ENCODE results near the gene PM20D1. TPM values are rescaled to one million over a fixed set of nuclear protein-coding genes. Genes with fewer than 3 reads are reported as not detected.
"Not testable (repeated sequence)": the region's sequence is repeated elsewhere in the genome, so short reads cannot be mapped to it uniquely, and the experiment has no call there.

The PM20D1 gene
- total RNA-seq, 1 experiment from 2014 or later: 0.37 TPM

DNA sequence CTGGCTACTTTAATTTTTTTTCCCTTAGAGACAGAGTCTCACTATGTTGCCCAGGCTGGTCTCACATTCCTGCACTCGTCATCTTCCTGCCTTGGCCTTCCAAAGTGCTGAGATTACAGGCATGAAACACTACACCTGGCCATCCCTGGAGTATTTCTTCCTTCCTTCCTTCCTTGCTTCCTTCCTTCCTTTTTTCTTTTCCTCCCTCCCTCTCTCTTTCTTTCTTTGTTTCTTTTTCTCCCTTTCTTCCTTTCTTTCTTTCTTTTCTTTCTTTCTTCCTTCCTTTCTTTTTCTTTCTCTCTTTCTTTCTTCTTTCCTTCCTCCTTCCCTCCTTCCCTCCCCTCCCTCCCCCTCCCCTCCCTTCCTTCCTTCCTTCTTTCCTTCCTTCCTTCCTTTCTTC is 46.4 kb upstream of the PM20D1 start:
- DNase-seq (ENCODE audit: low spot score) (no peak), ATAC-seq (no peak)
- peaks cover 49% of the 10 kb centered on the region for H3K9me3 Mint-ChIP-seq
- TF ChIP-seq NFE2L1 (CRISPR knock-in tag; IDR thresholded peaks at IDR 0.05) (no peak), NR3C1 (CRISPR knock-in tag; conservative IDR thresholded peaks at IDR 0.05; ENCODE audit: low read depth) (no peak), TCF7 (CRISPR knock-in tag; IDR thresholded peaks at IDR 0.05; ENCODE audit: low read depth) (no peak), ATF2 (CRISPR knock-in tag; IDR thresholded peaks at IDR 0.05; ENCODE audit: borderline replicate concordance, low read depth) (no peak), OVOL2 (CRISPR knock-in tag; IDR thresholded peaks at IDR 0.05; ENCODE audit: borderline replicate concordance) (no peak), ZNF423 (CRISPR knock-in tag; IDR thresholded peaks at IDR 0.05) (no peak), MXD4 (CRISPR knock-in tag; IDR thresholded peaks at IDR 0.05; ENCODE audit: borderline replicate concordance) (no peak), JAZF1 (CRISPR knock-in tag; IDR thresholded peaks at IDR 0.05) (no peak), ATF1 (CRISPR knock-in tag; IDR thresholded peaks at IDR 0.05) (no peak), TEAD1 (CRISPR knock-in tag; IDR thresholded peaks at IDR 0.05) (no peak), RELA (CRISPR knock-in tag; IDR thresholded peaks at IDR 0.05; ENCODE audit: borderline replicate concordance) (no peak), ZNF121 (CRISPR knock-in tag; IDR thresholded peaks at IDR 0.05) (no peak), ZNF232 (CRISPR knock-in tag; IDR thresholded peaks at IDR 0.05) (no peak), CREB1 (CRISPR knock-in tag; IDR thresholded peaks at IDR 0.05) (no peak), ATF3 (CRISPR knock-in tag; conservative IDR thresholded peaks at IDR 0.05) (no peak), TEAD4 (CRISPR knock-in tag; IDR thresholded peaks at IDR 0.05) (no peak), ZBTB21 (CRISPR knock-in tag; IDR thresholded peaks at IDR 0.05; ENCODE audit: borderline replicate concordance) (no peak)
- TF ChIP-seq, protein P1, sequence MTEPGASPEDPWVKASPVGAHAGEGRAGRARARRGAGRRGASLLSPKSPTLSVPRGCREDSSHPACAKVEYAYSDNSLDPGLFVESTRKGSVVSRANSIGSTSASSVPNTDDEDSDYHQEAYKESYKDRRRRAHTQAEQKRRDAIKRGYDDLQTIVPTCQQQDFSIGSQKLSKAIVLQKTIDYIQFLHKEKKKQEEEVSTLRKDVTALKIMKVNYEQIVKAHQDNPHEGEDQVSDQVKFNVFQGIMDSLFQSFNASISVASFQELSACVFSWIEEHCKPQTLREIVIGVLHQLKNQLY (CRISPR knock-in tag; IDR thresholded peaks at IDR 0.05): no peak
- TF ChIP-seq, protein P2, sequence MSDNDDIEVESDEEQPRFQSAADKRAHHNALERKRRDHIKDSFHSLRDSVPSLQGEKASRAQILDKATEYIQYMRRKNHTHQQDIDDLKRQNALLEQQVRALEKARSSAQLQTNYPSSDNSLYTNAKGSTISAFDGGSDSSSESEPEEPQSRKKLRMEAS (CRISPR knock-in tag; IDR thresholded peaks at IDR 0.05): no peak
- H3K27me3 Mint-ChIP-seq (ENCODE audit: low read depth): peaks cover 11% of the 10 kb centered on the region
- H3K4me3 Mint-ChIP-seq: no peak overlapping the region
- no peak overlapping the region for H3K27ac Mint-ChIP-seq
- peaks cover 20% of the 10 kb centered on the region for H3K4me1 Mint-ChIP-seq
- H3K36me3 Mint-ChIP-seq: peaks cover 25% of the 10 kb centered on the region
- CTCF ChIA-PET: no interaction called here
- POLR2A ChIA-PET: no interaction called here

GRCh38 chr1:205894119-205894518 is 44.2 kb upstream of the PM20D1 start:
- DNase-seq (ENCODE audit: low spot score); ATAC-seq; POLR2A ChIA-PET; H3K4me3 Mint-ChIP-seq: not testable (repeated sequence)
- H3K27me3 Mint-ChIP-seq (ENCODE audit: low read depth): peaks cover 15% of the 10 kb centered on the region
- peaks cover 65% of the 10 kb centered on the region for H3K9me3 Mint-ChIP-seq
- CTCF ChIA-PET: interaction anchor here (0.7 kb wide), 1 partner anchor 26 kb away, joined by 3 read pairs; no protein-coding TSS in a partner anchor
- peaks cover 44% of the 10 kb centered on the region for H3K36me3 Mint-ChIP-seq
- H3K4me1 Mint-ChIP-seq: peaks cover 20% of the 10 kb centered on the region
- H3K27ac Mint-ChIP-seq: peak overlapping the region; percentile 0; the same call in 1 of the 2 replicates

DNA sequence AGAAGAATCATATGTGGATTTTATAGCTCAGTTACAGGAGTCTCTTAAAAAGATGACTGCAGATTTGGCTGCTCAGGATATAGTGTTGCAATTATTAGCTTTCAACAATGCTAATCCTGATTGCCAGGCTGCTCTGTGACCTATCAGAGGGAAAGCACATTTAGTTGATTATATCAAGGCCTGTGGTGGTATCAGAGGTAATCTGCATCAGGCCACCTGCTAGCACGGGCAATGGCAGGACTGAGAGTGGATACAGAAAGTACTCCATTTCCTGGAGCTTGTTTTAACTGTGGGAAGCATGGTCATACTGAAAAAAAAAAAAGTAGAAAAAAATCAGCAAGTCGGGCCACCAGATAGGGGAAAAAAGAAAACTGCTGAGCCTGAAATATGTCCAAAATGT is 42.2 kb upstream of the PM20D1 start:
- ATAC-seq; H3K4me3 Mint-ChIP-seq; POLR2A ChIA-PET; H3K27ac Mint-ChIP-seq; DNase-seq (ENCODE audit: low spot score): not testable (repeated sequence)
- peaks cover 17% of the 10 kb centered on the region for H3K27me3 Mint-ChIP-seq (ENCODE audit: low read depth)
- peaks cover 48% of the 10 kb centered on the region for H3K36me3 Mint-ChIP-seq
- H3K4me1 Mint-ChIP-seq: peaks cover 20% of the 10 kb centered on the region
- H3K9me3 Mint-ChIP-seq: peaks cover 62% of the 10 kb centered on the region
- CTCF ChIA-PET: interaction anchor here (0.9 to 2.4 kb wide), 2 partner anchors 85 to 100 kb away, joined by 5 to 7 read pairs; no protein-coding TSS in a partner anchor

DNA sequence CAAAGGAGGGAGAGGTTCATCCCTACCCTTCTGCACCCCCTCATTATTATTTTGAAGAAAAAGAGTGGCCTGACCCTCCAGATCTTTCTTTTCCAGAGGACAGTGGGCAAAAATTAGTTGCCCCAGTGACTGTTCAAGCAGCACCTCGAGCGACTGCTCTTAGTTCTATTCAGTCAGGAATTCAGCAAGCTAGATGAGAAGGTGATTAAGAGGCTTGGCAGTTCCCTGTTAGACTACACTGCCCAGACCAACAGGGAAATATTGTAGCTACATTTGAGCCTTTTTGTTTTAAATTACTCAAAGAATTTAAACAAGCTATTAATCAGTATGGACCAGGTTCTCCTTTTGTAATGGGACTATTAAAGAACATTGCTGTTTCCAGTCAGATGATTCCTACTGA is 41.5 kb upstream of the PM20D1 start:
- H3K4me3 Mint-ChIP-seq; H3K27ac Mint-ChIP-seq; ATAC-seq; DNase-seq (ENCODE audit: low spot score); POLR2A ChIA-PET: not testable (repeated sequence)
- Mint-ChIP-seq H3K4me1 (peaks cover 20% of the 10 kb centered on the region), H3K9me3 (peaks cover 55% of the 10 kb centered on the region), H3K36me3 (peaks cover 42% of the 10 kb centered on the region), H3K27me3 (ENCODE audit: low read depth) (peaks cover 14% of the 10 kb centered on the region)
- CTCF ChIA-PET: interaction anchor here (0.9 to 2.4 kb wide), 2 partner anchors 86 to 100 kb away, joined by 5 to 7 read pairs; no protein-coding TSS in a partner anchor

GRCh38 chr1:205890631-205891030 is 40.7 kb upstream of the PM20D1 start:
- ATAC-seq; H3K4me3 Mint-ChIP-seq; H3K27ac Mint-ChIP-seq; DNase-seq (ENCODE audit: low spot score); POLR2A ChIA-PET: not testable (repeated sequence)
- Mint-ChIP-seq H3K36me3 (peaks cover 35% of the 10 kb centered on the region), H3K9me3 (peaks cover 46% of the 10 kb centered on the region), H3K4me1 (peaks cover 20% of the 10 kb centered on the region), H3K27me3 (ENCODE audit: low read depth) (peaks cover 14% of the 10 kb centered on the region)
- CTCF ChIA-PET: interaction anchor here (2.4 kb wide), 1 partner anchor 86 kb away, joined by 7 read pairs; no protein-coding TSS in a partner anchor

DNA sequence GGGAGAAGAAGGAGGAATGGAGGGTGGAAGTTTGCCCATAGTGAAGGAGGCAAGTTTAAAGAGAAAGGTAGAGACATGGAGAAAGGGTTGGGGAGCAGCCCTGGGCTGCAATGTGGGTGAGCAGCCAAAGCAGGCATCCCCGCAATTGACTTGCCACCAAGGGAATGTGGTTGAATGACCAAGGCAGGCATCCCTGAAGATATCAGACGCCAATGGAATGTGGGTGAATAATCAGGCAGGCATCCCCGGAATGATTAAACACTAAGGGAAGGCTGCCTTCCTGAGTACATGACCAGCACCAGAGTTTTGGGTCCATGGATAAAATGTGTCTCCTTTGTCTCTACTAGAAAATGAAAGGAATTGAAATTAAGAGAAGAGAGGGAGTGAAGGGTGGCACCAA is 39.8 kb upstream of the PM20D1 start:
- H3K27me3 Mint-ChIP-seq (ENCODE audit: low read depth): peaks cover 10% of the 10 kb centered on the region
- peaks cover 37% of the 10 kb centered on the region for H3K9me3 Mint-ChIP-seq
- ATAC-seq; DNase-seq (ENCODE audit: low spot score); H3K4me3 Mint-ChIP-seq; CTCF ChIA-PET; POLR2A ChIA-PET; H3K27ac Mint-ChIP-seq: not testable (repeated sequence)
- peaks cover 27% of the 10 kb centered on the region for H3K36me3 Mint-ChIP-seq
- H3K4me1 Mint-ChIP-seq: peaks cover 20% of the 10 kb centered on the region

- POLR2A ChIA-PET; ATAC-seq; CTCF ChIA-PET; H3K4me3 Mint-ChIP-seq; H3K27ac Mint-ChIP-seq; DNase-seq (ENCODE audit: low spot score): not testable (repeated sequence)
- Mint-ChIP-seq H3K4me1 (peaks cover 15% of the 10 kb centered on the region), H3K27me3 (ENCODE audit: low read depth) (peaks cover 10% of the 10 kb centered on the region; the same call in 1 of the 2 replicates), H3K36me3 (peaks cover 24% of the 10 kb centered on the region), H3K9me3 (peaks cover 30% of the 10 kb centered on the region)
These were observed 39.1 kb upstream of the PM20D1 start for GRCh38 chr1:205889006-205889405.

Data from WTC11 (cell line).